ENCODE data around the gene MTCH1. TPM values are rescaled to one million over a fixed set of nuclear protein-coding genes. Genes with fewer than 3 reads are reported as not detected.

The MTCH1 gene
- total and polyA plus RNA-seq, 10 donors: 87.3 to 191 (median 158) TPM

GRCh38 chr6:36920546-36920945, 65.5 kb downstream of the MTCH1 start:
- intact Hi-C loops (cut with DNase I; ENCODE audit: low total_unique reads): no loop called here
- peak overlapping the region in 2 of 8 donors; percentile 8 to 36 for H3K27ac ChIP-seq
- no peak for DNase-seq
- no peaks in the 10 kb centered on the region for H3K4me1 ChIP-seq
- peaks cover 0 to 100% (median 86%) of the 10 kb centered on the region in 6 donors for H3K36me3 ChIP-seq
- no peaks in the 10 kb centered on the region for H3K27me3 ChIP-seq (replicated peaks in 1 of 7)
- WGBS, 5 donors: 74 to 89% (median 78%) methylated on average over 5 of the region's 5 CpGs
- TF ChIP-seq POLR2AphosphoS5 (IDR thresholded peaks at IDR 0.05): no peak
- TF ChIP-seq CTCF (IDR thresholded peaks at IDR 0.05 in 8 of 11, conservative IDR thresholded peaks at IDR 0.05 in 3 of 11): no peak
- TF ChIP-seq POLR2A (IDR thresholded peaks at IDR 0.05): no peak
- H3K4me3 ChIP-seq: no peak overlapping the region
- no peaks in the 10 kb centered on the region for H3K9me3 ChIP-seq

DNA sequence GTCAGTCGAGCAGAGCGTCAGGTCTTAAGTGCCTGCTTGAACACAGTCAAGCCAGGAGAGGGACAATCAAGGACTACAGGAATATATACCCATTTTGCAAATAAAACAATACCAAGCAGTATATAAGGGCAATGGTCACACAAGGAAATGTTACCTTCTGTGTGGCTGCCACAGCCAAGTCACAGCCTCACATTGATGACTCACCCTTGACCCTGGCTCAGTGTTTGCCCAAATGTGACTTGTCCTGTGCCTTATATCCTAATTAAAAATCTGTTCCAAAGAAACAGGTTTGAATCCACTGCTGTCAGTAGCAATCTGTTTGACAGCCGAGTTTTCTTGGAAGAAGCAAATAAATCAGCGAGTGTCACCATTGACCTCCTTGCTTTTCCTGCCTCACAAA, 65.9 kb downstream of the MTCH1 start:
- 92 to 97% (median 94%) methylated on average over 4 of the region's 4 CpGs for WGBS, 5 donors
- TF ChIP-seq POLR2AphosphoS5 (IDR thresholded peaks at IDR 0.05): no peak
- no peak for TF ChIP-seq CTCF (IDR thresholded peaks at IDR 0.05 in 8 of 11, conservative IDR thresholded peaks at IDR 0.05 in 3 of 11)
- no peak for TF ChIP-seq POLR2A (IDR thresholded peaks at IDR 0.05)
- Histone ChIP-seq H3K4me1 (peaks cover 0 to 2% (median 0%) of the 10 kb centered on the region in 6 donors), H3K4me3 (no peak overlapping the region), H3K9me3 (no peaks in the 10 kb centered on the region), H3K27me3 (replicated peaks in 1 of 7) (no peaks in the 10 kb centered on the region), H3K27ac (peak overlapping the region in 2 of 8 donors; percentile 8 to 36), H3K36me3 (peaks cover 0 to 100% (median 87%) of the 10 kb centered on the region in 6 donors)
- intact Hi-C loops (cut with DNase I; ENCODE audit: low total_unique reads): no loop called here
- DNase-seq: no peak

Other genes starting within 250 kb of the MTCH1 start
- gene CPNE5, start 146.8 kb downstream of the MTCH1 start, total RNA-seq: 10 to 100 TPM; 18.1 to 33.4 (median 23.4) TPM
- gene CPNE5, start 146.8 kb downstream of the MTCH1 start, polyA plus RNA-seq: 10 to 100 TPM in 2 of 3 donors, 1 to 10 TPM in 1; 9.5 to 15.6 (median 11.9) TPM
- gene PPIL1, start 111.4 kb downstream of the MTCH1 start, total RNA-seq: 10 to 100 TPM in 6 of 7 donors, 1 to 10 TPM in 1; 8.7 to 16.4 (median 13.3) TPM
- gene PPIL1, start 111.4 kb downstream of the MTCH1 start, polyA plus RNA-seq: 10 to 100 TPM; 10.2 to 26.4 (median 17.0) TPM
- gene C6orf89, start 100.2 kb downstream of the MTCH1 start, total RNA-seq: 10 to 100 TPM; 31.5 to 49.8 (median 37.9) TPM
- 10 to 100 TPM in 1 of 3 donors, 1 to 10 TPM in 2; 5.7 to 13.9 (median 6.6) TPM for gene C6orf89, start 100.2 kb downstream of the MTCH1 start, polyA plus RNA-seq
- gene PI16, start 31.5 kb downstream of the MTCH1 start, total RNA-seq: 1 to 10 TPM in 5 of 7 donors, under 1 TPM in 1, not detected in 1; 0.94 to 2.1 (median 1.6) TPM
- gene PI16, start 31.5 kb downstream of the MTCH1 start, polyA plus RNA-seq: 1 to 10 TPM; 1.6 to 7.3 (median 2.0) TPM
- gene FGD2, start 19.5 kb upstream of the MTCH1 start, total RNA-seq: 100 to 1,000 TPM; 200 to 426 (median 316) TPM
- 100 to 1,000 TPM in 1 of 3 donors, 10 to 100 TPM in 2; 63.4 to 121 (median 84.2) TPM for gene FGD2, start 19.5 kb upstream of the MTCH1 start, polyA plus RNA-seq
- gene PIM1, start 184.0 kb upstream of the MTCH1 start, total RNA-seq: 100 to 1,000 TPM in 3 of 7 donors, 10 to 100 TPM in 4; 34.8 to 176 (median 91.5) TPM
- gene PIM1, start 184.0 kb upstream of the MTCH1 start, polyA plus RNA-seq: 10 to 100 TPM; 22.1 to 37.3 (median 22.3) TPM